HG02840 (cell line): Measurements from ENCODE around the gene RASIP1.
A peak's percentile ranks its signal among the peaks of the same experiment; 100 is the strongest.
"Not testable (repeated sequence)": the region's sequence is repeated elsewhere in the genome, so short reads cannot be mapped to it uniquely, and the experiment has no call there.

ENCODE experiments used
- ATAC-seq: cut with Tn5 transposase; IDR thresholded peaks from one replicate; pipeline ENCODE4 v1.9.1; 2021; ENCODE audit warnings: mild to moderate bottlenecking, moderate library complexity, moderate number of reproducible peaks; ENCODE audit not compliant: unreplicated experiment, low FRiP score

The RASIP1 gene

GRCh38 chr19:48735031-48735615 is 5.3 kb downstream of the RASIP1 start:
- ATAC-seq: no peak

GRCh38 chr19:48734625-48735024 is 5.8 kb downstream of the RASIP1 start:
- no peak for ATAC-seq

GRCh38 chr19:48731452-48731851 is 9.0 kb downstream of the RASIP1 start:
- ATAC-seq: no peak

GRCh38 chr19:48728911-48729664 is 11.3 kb downstream of the RASIP1 start:
- ATAC-seq: no peak

- no peak for ATAC-seq
Observed at GRCh38 chr19:48726556-48726955, 13.9 kb downstream of the RASIP1 start.

- ATAC-seq: no peak
Observed at GRCh38 chr19:48724796-48725753, 15.3 kb downstream of the RASIP1 start.

- ATAC-seq: no peak
Observed at GRCh38 chr19:48722196-48722708, 18.2 kb downstream of the RASIP1 start.

GRCh38 chr19:48720613-48721296 is 19.7 kb downstream of the RASIP1 start:
- ATAC-seq: peak; percentile 75

- no peak for ATAC-seq
Observed at GRCh38 chr19:48720251-48720612, 20.2 kb downstream of the RASIP1 start.

GRCh38 chr19:48719263-48720171 is 20.9 kb downstream of the RASIP1 start, which contains the start of gene MAMSTR:
Gene MAMSTR, minus strand, starts transcription at chr19:48719725. Its CDS starts 694 bp downstream, at chr19:48719031.
- ATAC-seq: no peak

GRCh38 chr19:48718711-48719231 is 21.6 kb downstream of the RASIP1 start:
- ATAC-seq: no peak

- ATAC-seq: not testable (repeated sequence)
Observed at GRCh38 chr19:48718106-48718505, 22.3 kb downstream of the RASIP1 start.

- no peak for ATAC-seq
Observed at GRCh38 chr19:48716562-48717291, 23.7 kb downstream of the RASIP1 start.

GRCh38 chr19:48715681-48716171 is 24.7 kb downstream of the RASIP1 start:
- ATAC-seq: no peak

GRCh38 chr19:48714759-48715675 is 25.4 kb downstream of the RASIP1 start:
- no peak for ATAC-seq

- peak; percentile 94 for ATAC-seq
Observed at GRCh38 chr19:48713864-48714755, 26.3 kb downstream of the RASIP1 start.
